Amniotic epithelial cell (primary cell): ENCODE data around the gene ZSWIM5.
A peak's percentile ranks its signal among the peaks of the same experiment; 100 is the strongest.
"Not testable (repeated sequence)": the region's sequence is repeated elsewhere in the genome, so short reads cannot be mapped to it uniquely, and the experiment has no call there.

Experiments
- DNase-seq: peaks from one replicate; pipeline ENCODE4 v3.0.0-alpha.2; 2010; ENCODE audit warnings: low read depth

Gene ZSWIM5

DNA sequence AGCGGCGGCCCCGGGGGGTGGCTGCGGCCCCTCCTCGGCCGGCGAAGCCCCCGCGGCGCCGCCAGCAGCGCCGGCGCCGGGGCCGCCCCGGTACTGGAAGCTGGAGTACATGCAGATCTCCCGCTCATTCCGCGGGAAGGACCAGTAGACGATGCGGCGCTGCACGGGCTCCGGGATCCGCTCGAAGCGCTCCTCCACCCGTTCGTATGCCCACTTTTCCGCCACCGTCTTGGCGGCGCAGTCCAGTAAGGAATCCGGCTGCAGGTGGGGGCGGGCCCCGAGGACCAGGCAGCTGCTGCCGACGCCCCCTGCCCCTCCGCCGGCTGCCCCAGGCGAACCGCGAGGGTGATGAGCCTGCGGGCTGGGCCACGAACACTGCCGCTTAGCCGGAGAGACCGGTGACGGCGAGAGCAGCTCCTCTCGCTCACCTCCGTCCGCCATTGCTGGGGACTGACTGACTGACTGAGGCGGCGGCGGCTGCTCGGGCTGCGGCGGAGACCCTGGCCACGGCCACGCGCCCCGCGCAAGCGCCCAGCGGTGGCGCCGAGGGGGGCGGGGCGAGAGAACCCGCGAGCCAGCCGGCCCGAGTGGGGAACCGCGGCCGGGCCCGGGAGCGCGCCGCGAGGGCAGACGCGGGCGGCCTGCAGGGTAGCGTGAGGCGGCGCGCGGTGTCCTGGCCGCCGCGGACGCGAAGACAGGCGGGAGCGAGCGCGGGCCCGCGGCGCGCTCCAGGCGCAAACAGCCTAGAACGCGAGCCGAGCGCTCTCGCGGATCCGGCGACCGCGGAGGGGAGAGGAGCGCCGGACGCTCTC is at the start of gene ZSWIM5:
Gene ZSWIM5 (minus strand): TSS at position 696 of the 812 bp plus-strand sequence. CDS start 255 bp downstream, at position 441.
- DNase-seq: peak; percentile 43

DNA sequence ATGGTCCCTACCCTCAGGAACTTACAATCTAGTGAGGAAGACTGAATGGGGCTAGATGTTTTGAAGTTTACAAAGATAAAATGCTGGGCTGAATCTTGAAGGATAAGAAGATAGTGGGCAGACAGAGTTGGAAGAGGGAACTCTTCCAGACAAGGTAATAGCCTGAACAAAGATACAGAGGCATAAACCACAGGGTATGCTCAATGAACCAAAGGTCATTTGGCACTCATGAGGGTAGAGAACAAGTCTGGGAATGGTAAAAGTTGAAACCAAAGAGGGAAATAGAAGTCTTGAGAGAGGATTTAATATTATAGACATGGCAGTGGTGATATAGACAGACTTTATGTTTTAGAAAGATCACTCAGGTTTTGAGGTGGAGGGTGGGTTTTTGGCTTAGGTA is 48.1 kb upstream of the ZSWIM5 start:
- no peak for DNase-seq

DNA sequence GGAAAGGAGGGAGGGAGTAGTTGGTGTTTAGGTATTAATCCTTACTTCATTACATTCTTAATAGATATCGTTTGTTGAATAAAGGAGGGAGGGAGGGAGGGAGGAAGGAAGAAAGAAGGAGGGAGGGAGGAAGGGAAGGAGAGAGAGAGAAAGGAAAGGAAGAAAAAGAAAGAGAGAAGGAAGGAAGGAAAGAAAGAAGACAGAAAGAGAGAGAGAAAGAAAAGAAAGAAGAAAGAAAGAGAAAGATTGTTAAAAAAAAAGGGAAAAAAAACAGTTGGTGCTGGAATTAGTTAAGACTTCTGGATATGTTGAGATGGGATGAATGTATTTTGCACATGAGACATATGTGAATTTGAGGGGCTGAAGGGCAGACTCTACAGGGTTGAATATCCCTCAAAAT is 44.1 kb upstream of the ZSWIM5 start:
- no peak for DNase-seq

DNA sequence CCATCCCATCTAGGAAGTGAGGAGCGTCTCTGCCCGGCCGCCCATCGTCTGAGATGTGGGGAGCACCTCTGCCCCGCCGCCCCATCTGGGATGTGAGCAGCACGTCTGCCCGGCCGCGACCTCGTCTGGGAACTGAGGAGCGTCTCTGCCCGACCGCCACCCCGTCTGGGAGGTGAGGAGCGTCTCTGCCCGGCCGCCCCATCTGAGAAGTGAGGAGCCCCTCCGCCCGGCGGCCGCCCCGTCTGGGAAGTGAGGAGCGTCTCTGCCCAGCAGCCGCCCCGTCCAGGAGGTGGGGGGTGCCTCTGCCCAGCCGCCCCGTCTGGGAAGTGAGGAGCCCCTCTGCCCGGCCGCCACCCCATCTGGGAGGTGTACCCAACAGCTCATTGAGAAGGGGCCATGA is 41.6 kb upstream of the ZSWIM5 start:
- DNase-seq: not testable (repeated sequence)

DNA sequence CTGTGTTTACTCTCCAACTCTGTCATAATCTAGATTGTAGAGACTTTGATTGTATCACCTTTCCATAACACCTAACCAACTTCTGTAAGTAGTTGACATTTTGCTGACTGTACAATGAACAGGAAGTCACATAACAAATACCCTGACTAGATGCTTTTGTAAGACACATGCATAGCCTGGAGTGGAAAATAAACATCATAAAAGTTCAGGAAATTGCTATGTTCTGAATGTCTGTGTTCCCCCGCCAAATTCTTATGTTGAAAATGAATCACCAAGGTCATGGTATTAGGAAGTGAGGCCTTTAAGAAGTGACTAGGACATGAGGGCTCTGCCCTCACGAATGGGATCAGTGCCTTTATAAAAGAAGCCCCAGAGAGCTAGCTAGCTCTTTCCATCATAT is 40.4 kb upstream of the ZSWIM5 start:
- peak; percentile 70 for DNase-seq

DNA sequence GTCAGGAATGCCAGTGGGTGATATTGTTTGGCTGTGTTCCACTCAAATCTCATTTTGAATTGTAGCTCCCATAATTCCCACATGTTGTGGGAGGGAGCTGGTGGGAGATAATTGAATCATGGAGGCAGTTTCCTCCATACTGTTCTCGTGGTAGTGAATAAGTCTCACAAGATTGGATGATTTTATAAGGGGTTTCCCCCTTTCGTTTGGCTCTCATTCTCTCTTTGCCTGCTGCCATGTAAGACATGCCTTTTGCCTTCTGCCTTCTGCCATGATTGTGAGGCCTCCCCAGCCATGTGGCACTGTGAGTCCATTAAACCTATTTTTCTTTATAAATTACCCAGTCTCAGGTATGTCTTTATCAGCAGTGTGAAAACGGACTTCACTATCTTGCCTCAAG is 40.0 kb upstream of the ZSWIM5 start:
- DNase-seq: not testable (repeated sequence)

DNA sequence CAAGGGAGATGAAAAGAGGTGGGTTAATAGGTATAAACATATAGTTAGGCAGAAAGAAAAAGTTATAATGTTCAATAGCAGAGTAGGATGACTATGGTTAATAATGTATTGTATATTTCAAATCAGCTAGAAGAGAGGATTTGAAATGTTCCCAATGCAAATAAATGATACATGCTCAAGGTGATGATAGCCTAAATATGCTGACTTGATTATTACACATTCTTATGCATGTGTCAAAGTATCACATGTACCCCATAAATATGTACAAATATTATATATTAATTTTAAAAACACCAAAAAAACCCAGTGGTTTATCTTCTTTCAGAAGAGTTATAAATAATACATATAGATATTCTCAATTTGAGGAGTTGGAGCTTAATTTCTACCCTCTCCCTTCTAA is 38.3 kb upstream of the ZSWIM5 start:
- DNase-seq: no peak

DNA sequence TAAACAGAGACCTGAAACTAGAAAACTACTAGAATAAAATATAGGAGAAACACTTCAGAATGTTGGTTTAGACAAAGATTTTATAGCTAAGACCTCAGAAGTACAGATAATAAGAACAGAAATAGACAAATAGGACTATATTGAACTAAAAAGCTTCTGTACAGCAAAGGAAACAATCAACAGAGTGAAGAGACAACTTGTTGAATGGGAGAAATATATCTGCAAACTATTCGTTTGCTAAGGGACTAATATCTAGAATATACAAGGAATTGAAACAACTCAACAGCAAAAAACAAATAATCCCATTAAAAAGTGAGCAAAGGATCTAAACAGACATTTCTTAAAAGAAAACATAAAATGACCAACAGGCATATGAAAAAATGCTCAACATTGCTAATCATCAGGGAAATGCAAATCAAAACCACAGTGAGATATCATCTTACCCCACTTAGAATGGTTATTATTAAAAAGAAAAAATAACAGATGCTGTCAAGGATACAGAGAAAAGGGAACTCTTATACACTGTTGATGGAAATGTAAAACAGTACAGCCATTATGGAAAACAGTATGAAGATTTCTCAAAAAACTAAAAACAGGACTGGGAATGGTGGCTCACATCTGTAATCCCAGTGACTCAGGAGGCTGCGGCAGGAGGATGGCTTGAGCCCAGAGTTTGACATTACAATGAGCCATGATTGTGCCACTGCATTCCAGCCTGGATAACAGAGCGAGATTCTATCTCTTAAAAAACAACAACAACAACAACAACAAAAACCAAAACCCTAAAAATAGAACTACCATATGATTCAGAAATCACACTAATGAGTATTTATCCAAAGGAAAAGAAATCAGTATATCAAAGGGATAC is 37.3 kb upstream of the ZSWIM5 start:
- peak; percentile 10 for DNase-seq

DNA sequence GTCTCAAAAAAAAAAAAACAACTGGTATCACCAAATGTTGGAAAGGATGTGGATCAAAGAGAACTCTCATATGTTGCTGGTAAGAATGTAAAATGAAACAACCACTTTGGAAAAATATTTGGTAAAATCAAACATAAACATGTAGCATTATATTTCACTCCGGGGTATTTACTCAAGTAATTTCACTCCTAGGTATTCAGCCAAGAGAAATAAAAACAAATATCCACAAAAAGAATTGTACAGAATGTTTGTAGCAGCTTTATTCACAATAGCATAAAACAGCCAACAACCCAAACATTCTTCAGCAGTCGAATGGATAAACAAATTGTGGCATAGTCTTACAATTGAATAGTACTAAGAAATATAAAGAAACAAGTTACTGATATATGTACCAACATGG is 32.4 kb upstream of the ZSWIM5 start:
- no peak for DNase-seq

DNA sequence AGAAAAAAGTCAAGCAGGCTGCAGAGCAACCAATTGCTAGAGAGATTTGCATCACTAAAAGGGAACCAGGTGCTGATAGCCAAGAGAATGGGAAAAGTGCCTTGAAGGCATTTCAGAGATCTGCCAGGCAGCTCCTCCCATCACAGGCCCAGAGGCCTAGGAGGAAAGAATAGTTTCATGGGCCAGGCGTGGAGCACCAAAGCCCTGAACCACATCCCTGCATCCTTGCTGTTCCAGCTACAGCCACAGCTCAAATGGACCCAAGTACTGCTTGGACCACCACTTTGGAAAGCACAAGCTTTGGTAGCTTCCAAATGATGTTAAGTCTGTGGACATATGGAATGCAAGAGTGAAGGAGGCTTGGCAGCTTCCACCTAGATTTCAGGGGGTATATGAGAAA is 29.7 kb upstream of the ZSWIM5 start:
- DNase-seq: no peak

DNA sequence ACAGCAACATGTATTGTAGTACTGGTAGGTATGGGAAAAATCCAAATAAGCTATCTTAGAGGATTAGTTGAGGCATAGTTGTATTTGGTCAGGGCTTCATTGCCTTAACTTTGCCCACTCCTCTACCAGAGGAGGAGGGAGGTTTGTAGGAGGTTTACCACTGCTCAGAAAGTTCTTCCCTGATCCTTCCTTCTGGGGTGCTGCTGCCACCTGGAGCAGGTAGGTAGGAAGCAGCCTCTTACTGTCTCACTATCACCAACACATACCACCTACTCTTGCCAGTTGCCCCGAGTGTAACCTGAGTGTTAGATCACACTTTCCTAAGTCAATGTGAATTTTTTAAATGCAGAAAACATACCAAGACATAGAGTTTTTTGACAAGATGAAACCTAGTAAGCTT is 24.1 kb upstream of the ZSWIM5 start:
- DNase-seq: no peak

DNA sequence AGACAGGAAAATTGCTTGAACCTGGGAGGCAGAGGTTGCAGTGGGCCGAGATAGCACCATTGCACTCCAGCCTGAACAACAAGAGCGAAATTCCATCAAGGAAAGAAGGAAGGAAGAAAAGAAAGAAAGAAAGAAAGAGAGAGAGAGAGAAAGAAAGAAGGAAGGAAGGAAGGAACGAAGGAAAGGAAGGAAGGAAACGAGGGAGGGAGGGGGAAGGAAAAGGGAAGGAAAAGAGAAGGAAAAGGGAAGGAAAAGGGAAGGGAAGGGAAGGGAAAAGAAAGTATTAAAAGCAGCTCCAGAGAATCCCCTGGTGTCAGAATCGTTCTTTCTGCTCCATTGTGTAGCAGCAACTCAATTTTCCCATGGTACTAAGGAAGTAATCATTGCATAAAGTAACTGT is 19.2 kb upstream of the ZSWIM5 start:
- DNase-seq: no peak

DNA sequence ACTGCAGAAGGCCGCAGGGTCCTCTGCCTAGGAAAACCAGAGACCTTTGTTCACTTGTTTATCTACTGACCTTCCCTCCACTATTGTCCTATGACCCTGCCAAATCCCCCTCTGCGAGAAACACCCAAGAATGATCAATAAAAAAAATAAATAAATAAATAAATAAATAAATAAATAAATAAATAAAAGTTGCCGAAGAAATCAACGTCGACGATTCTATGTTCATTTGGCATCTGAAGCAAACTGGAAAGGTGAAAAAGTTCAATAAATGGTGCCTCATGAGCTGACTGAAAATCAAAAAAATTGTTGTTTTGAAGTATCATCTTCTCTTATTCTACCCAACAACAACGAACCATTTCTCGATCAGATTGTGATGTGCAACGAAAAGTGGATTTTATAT is 17.3 kb upstream of the ZSWIM5 start:
- DNase-seq: not testable (repeated sequence)

DNA sequence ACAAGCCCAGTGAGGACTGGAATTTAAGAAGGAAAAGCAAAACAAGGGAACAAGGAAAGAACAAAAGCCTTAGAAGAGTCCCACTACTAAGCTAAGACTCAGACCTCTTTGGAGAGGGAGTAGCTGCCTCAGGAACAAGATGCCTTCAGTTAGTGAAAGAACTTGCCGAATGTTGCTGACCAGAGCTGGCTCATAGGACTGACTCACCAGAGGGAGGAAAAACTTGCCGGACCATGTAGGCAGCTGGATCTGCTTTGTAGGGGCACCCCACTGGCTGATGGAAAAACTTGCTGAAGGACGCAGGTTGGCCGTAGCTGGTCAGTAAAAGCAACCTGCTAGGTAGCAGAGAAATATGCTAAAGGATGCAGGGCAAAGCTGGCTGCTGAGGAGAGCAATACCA is 15.3 kb upstream of the ZSWIM5 start:
- no peak for DNase-seq

DNA sequence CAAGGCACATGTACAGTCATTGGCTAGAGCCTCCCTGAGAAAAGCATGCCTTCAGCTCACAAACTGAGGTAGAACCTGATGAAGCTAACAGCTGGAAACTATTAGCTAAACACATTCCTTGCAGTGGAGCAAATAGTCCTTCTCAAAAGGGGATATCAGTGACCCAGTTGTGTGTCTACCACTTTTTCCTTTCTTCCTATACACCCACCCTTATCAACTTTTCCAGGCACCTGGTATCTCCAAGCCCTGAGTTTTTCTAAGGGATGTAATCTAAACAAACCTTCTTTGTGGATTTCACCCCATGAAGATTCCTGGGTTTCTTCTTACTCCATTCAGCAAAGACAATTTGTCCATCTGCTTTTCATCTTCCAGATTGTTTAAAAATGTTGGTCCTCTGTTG is 10.5 kb upstream of the ZSWIM5 start:
- no peak for DNase-seq

DNA sequence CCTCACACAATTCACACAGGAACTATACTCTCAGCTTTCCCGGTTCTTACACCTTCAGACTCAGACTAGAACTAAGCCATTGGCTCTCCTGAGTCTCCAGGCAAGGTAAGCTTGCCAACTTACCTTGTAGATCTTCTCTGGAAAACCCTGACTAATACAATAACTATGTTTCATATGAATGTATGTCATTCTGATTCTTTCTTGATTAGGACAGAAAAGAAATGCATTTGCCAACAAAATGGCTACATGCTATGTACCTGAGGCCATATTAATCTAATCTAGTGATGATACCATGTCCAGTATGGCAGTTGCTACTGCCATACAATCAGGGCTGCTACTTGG is 9.8 kb upstream of the ZSWIM5 start:
- no peak for DNase-seq

DNA sequence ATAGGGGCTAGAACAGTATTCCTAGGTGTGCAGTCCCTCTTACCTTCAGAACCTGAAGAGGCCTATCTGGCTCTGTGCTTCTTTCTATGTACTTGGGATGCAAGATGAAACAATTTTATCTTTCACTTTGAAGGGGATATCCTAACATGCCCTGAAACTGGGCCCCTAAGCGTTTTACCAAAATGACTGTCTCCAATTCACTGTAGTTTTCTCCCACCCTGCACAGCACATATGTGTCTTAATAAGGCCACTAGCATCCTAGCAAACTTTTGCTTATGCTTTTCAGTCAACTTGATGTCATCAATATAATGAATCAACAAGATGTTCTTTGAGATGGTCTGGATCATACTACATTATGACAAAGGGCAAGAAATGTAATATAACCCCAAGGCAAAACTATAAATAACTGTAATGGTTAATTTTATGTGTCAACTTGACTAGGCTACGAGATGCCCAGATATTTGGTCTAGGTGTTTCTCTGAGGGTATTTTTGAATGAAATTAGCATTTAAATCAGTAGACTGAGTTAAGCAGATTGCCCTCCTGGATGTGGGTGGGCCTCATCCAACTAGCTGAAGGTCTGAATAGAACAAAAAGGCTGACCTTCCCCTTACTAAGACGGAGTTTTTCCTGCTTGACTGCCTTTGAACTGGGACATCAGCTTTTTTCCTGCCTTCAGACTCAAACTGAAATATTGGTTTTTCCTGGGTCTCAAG is 9.2 kb upstream of the ZSWIM5 start:
- no peak for DNase-seq

DNA sequence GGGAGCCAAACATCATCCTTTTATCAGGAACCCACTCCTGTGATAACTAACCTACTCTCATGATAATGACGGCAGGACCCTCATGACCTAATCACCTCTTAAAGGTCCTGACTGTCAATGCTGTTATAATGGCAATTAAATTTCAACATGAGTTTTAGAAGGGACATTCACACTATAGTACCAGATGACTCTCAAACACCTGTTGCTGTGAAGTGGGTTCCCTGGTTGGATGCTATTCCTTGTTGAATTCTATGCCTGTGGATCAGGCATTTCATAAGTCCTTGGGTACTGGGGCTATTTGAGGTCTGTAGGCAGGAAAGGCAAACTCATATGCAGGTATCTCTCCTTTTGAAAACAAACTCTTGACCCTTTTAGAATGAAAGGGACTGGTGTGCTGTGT is 7.5 kb upstream of the ZSWIM5 start:
- DNase-seq: no peak

DNA sequence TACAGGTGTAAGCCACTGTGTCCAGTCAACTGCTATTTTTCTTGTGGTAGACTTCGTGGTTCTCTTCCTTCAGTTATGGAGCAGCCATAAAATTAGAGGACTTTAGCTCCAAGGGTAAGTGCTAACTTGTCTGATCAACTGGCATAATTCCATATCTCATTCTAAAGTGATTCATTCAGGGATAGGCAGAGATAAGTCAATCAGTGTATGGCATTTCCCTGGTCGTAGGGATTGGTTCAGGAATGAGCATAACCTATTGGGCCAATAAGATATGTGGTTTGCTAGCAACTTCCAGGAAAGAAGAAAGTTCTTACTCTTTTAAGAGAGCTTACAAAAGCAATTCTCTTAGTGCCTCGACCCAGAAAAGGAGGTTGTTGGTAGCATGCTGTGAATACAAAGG is 4.7 kb upstream of the ZSWIM5 start:
- no peak for DNase-seq

DNA sequence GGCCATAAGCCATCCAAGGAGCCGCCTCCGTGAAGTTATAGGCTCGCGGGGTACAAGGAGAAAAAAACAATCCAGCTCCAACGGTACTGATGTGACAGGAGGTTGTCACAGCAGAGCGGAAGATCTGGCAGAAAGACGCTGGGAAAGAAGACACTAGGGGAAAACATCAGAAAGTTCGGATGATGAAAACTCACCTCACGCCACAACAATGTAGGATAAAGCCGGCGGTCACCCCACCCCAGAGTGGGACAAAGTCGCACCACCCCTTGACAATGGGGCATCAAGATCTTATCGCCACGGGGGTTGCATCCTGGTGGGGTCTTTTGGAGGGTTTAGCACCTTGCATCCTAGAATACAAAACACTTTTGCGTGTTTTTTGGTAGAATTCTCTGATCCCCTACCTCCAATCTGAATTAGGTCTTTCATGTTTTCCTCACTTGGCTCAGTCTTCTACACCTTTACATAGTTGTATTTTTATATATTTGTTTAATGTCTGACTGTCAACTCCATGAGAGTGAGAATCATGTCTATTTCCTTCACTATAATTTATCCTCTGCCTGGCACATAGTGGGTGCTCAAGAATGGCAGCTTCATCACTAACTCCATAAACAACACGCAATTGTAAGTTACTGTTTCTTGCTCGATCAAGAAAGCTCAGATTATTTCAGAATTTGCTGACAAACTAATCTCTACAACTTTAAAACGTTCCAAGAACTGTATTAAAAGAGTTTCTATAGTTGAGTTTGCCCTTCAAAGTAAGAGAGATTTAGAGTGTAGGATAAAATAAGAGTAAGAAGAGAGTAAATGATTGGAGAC is 611 bp upstream of the ZSWIM5 start:
- DNase-seq: no peak

DNA sequence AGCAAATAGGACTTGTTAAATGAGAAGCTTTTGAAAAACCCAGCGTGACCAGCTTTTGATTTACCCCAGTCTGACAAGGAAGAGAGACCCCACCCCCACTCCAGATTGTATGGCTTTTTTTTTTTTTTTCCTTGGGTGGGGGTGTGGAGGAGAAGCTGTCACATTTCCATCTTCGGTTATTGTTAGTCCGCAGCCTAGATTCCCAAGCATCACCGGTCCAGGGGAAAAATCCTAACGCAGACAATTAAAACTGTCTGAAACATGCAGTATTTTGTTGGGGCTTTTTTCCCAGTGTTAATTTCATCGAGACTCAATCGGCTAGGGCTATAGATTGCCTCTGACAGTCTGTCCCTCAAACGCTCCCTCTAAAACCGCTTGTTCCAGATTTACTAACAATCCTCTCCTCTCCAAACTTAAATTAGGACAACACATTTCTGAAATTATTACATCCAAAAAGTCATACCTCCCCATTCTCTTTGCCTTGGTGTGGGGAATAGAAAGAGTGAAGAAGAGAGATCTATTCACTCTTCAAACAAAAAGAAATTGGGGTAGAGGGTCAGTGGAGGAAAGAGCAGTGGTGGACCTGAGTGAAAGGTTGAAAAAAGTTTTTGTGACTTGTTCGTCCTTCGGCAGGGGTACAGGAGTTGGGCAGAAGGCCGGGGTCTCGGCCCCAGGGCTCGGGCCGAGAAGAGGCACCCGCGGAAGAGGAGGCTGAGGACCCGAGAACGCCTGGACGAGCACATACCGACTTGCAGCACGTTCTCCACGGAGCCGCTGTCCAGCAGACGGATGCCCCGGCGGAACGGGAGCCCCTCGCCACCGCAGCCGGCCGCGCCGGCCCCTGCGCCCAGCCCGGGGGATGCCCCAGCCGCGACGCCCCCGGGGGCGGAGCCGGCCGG is 1.1 kb downstream of the ZSWIM5 start:
- peak; percentile 24 for DNase-seq
